Psoas muscle (tissue), 8 donors: ENCODE data around the gene CSNK1G1. TPM values are rescaled to one million over a fixed set of nuclear protein-coding genes. Genes with fewer than 3 reads are reported as not detected.
"Not testable (repeated sequence)": the region's sequence is repeated elsewhere in the genome, so short reads cannot be mapped to it uniquely, and the experiment has no call there.

ENCODE experiments used
- ATAC-seq, 4 donors: fragments of 200-7000 bp; cut with Tn5 transposase; one replicate each; pipeline ENCODE4 v1.9.1; 2020; ENCODE audit warnings: moderate library complexity in 3 of 4, mild to moderate bottlenecking in 2 of 4
- DNase-seq, 2 donors: peaks; one replicate each; pipeline ENCODE4 v3.0.0-alpha.2; 2020
- H3K27ac ChIP-seq: fragments of 200-600 bp; one replicate; pipeline ENCODE4 v1.8.0; 2022
- H3K27me3 ChIP-seq, 3 donors: fragments of 200-600 bp in 1 of 3; one replicate each; pipeline versions ENCODE4 v1.6.1 to v1.8.0; 2013 to 2022; ENCODE audit warnings: low read length in 2 of 3, mild to moderate bottlenecking in 2 of 3, moderate library complexity in 1 of 3; ENCODE audit not compliant: insufficient read depth in 3 of 3
- H3K36me3 ChIP-seq, 2 donors: fragments of 200-600 bp in 1 of 2; one replicate each; pipeline versions ENCODE4 v1.6.1 to v1.8.0; 2013 to 2022; ENCODE audit warnings: low read depth in 1 of 2, mild to moderate bottlenecking in 1 of 2, moderate library complexity in 1 of 2; ENCODE audit not compliant: insufficient read depth in 1 of 2
- H3K4me1 ChIP-seq: fragments of 200-600 bp; one replicate; pipeline ENCODE4 v1.8.0; 2022
- H3K4me3 ChIP-seq: fragments of 200-600 bp; one replicate; pipeline ENCODE4 v1.8.0; 2022; ENCODE audit warnings: mild to moderate bottlenecking
- H3K9me3 ChIP-seq: fragments of 200-600 bp; one replicate; pipeline ENCODE4 v1.8.0; 2022
- CTCF ChIP-seq: fragments of 200-600 bp; IDR thresholded peaks from one replicate; pipeline ENCODE4 v1.8.0; 2022; ENCODE audit warnings: antibody characterized with exemption
- WGBS, 3 donors: extraction: QIAGEN DNeasy Blood & Tissue Kit; methylation state at CpG; one replicate each; pipeline versions ENCODE4 v1.1.6 to v1.1.7; 2013; 5-methylcytosine and 5-hydroxymethylcytosine counted together
- intact Hi-C, 2 donors: fragments of 100-400 bp; cut with DNase I; formaldehyde crosslinking; loops; one replicate each; pipeline versions ENCODE4 v1.11.0 to v1.14.2; 2022
- polyA plus RNA-seq, 3 donors: library from polyadenylated mRNA; stranded (reverse); fragments of 200-250 nt; gene quantifications; one replicate each; pipeline ENCODE4 v1.2.3, GENCODE V29; 2013
- total RNA-seq, 4 donors: library from RNA; stranded (reverse); fragmentation: NEBNext Ultra II Directional in 2 of 4; extraction: Animal tissue kit (Norgen Biotek cat#: 25700) in 2 of 4; gene quantifications; one replicate each; pipeline versions ENCODE4 v1.2.1 to v1.2.4, GENCODE V29; 2021 to 2023
- donor health status: healthy with polysubstance abuse.
- donor health status: DM: no; HTN: no; CAD: no; lungs with moderate emphysema.
- donor health status: Bipolar disorder and iron deficiency.
- donor health status: healthy.
- donor health status: DM: yes; HTN: yes; CAD: no.
- donor health status: DM: no; HTN: no; CAD: no.
- donor health status: DM: no; HTN: no; CAD: no.
- donor health status: DM: yes; HTN: yes; CAD: no.

The CSNK1G1 gene
- total and polyA plus RNA-seq, 7 donors = 1.9 to 9.6 (median 7.1) TPM

- intact Hi-C loops = no loop called here
- H3K27ac ChIP-seq = no peak overlapping the region
- DNase-seq (no peak), ATAC-seq (no peak)
- no peak overlapping the region for H3K4me3 ChIP-seq
- WGBS, 3 donors = 92 to 95% (median 95%) methylated on average over 4 of the region's 4 CpGs
- no peaks in the 10 kb centered on the region for H3K27me3 ChIP-seq
- H3K4me1 ChIP-seq = no peaks in the 10 kb centered on the region
- H3K36me3 ChIP-seq = no peaks in the 10 kb centered on the region
- no peaks in the 10 kb centered on the region for H3K9me3 ChIP-seq
- no peak for TF ChIP-seq CTCF
These were observed 76.8 kb downstream of the CSNK1G1 start for GRCh38 chr15:64279131-64279530.

GRCh38 chr15:64275934-64276333 lies 80.0 kb downstream of the CSNK1G1 start:
- 27 to 35% (median 32%) methylated on average over 1 of the region's 1 CpG for WGBS, 3 donors
- no peak overlapping the region for H3K27ac ChIP-seq
- intact Hi-C loops = no loop called here
- no peak for ATAC-seq
- no peaks in the 10 kb centered on the region for H3K9me3 ChIP-seq
- no peak overlapping the region for H3K4me3 ChIP-seq
- no peak for DNase-seq
- H3K36me3 ChIP-seq = no peaks in the 10 kb centered on the region
- no peaks in the 10 kb centered on the region for H3K27me3 ChIP-seq
- no peaks in the 10 kb centered on the region for H3K4me1 ChIP-seq
- no peak for TF ChIP-seq CTCF

- no peaks in the 10 kb centered on the region for H3K4me1 ChIP-seq
- intact Hi-C loops = no loop called here
- no peak for DNase-seq
- 64 to 74% (median 66%) methylated on average over 2 of the region's 2 CpGs for WGBS, 3 donors
- no peaks in the 10 kb centered on the region for H3K27me3 ChIP-seq
- no peak for TF ChIP-seq CTCF
- no peaks in the 10 kb centered on the region for H3K36me3 ChIP-seq
- H3K9me3 ChIP-seq = no peaks in the 10 kb centered on the region
- H3K27ac ChIP-seq = no peak overlapping the region
- no peak for ATAC-seq
- H3K4me3 ChIP-seq = no peak overlapping the region
These were observed 81.5 kb downstream of the CSNK1G1 start for GRCh38 chr15:64274341-64274950.

GRCh38 chr15:64267331-64267973 lies 88.5 kb downstream of the CSNK1G1 start:
- Histone ChIP-seq H3K4me3 (no peak overlapping the region), H3K9me3 (no peaks in the 10 kb centered on the region), H3K27ac (no peak overlapping the region), H3K27me3 (no peaks in the 10 kb centered on the region), H3K36me3 (no peaks in the 10 kb centered on the region), H3K4me1 (no peaks in the 10 kb centered on the region)
- TF ChIP-seq CTCF = no peak
- DNase-seq (no peak), ATAC-seq (no peak)
- intact Hi-C loops = no loop called here
- 72 to 89% (median 76%) methylated on average over 1 of the region's 1 CpG for WGBS, 3 donors

GRCh38 chr15:64265188-64265587 lies 90.8 kb downstream of the CSNK1G1 start:
- WGBS, 3 donors = 75 to 86% (median 77%) methylated on average over 1 of the region's 1 CpG
- H3K4me3 ChIP-seq, H3K27me3 ChIP-seq, H3K9me3 ChIP-seq, DNase-seq, intact Hi-C loops, ATAC-seq, H3K27ac ChIP-seq, H3K36me3 ChIP-seq, H3K4me1 ChIP-seq: not testable (repeated sequence)
